OCI-LY7 (cell line): Measurements from ENCODE around the gene PACS1. TPM values are rescaled to one million over a fixed set of nuclear protein-coding genes. Genes with fewer than 3 reads are reported as not detected.

Experiments used
- BruUV-seq: library from RNA; stranded (reverse); fragments of 400-500 nt; replicated peaks from 2 replicates; lab custom pipeline; 2021; lab: Mats Ljungman, UMichigan
- CTCF ChIA-PET: fragments of 300-600 bp; sonication (Branson Sonifier 250); formaldehyde crosslinking; loops from one replicate; lab custom pipeline; 2022; ENCODE audit warnings: antibody characterized with exemption; ENCODE audit not compliant: unreplicated experiment; lab: Charles Lee
- POLR2A ChIA-PET: fragments of 300-600 bp; sonication (Branson Sonifier 250); formaldehyde crosslinking; loops from one replicate; lab custom pipeline; 2022; ENCODE audit warnings: antibody characterized with exemption; lab: Charles Lee
- DNase-seq: peaks from one replicate; pipeline ENCODE4 v3.0.0-alpha.2; 2015; ENCODE audit warnings: low spot score
- H2AFZ ChIP-seq: fragments of 200-600 bp; sonication (generic), shearing (Covaris generic); 2 replicates; pipeline ENCODE4 v1.6.1; 2014; ENCODE audit warnings: mild to moderate bottlenecking, antibody characterized with exemption, low read length, moderate library complexity
- H3K27ac ChIP-seq: fragments of 200-600 bp; sonication (generic); 2 replicates; pipeline ENCODE4 v1.5.1; 2014; ENCODE audit warnings: mixed run types, low read depth, mild to moderate bottlenecking, moderate library complexity, low read length, inconsistent platforms; ENCODE audit not compliant: poor library complexity, severe bottlenecking
- H3K36me3 ChIP-seq: fragments of 200-600 bp; sonication (generic); 2 replicates; pipeline ENCODE4 v1.6.1; 2014; ENCODE audit warnings: mild to moderate bottlenecking, antibody characterized with exemption, low read length, moderate library complexity, mixed read lengths; ENCODE audit not compliant: insufficient read depth
- H3K4me1 ChIP-seq: fragments of 200-600 bp; sonication (generic); 2 replicates; pipeline ENCODE4 v1.5.1; 2014; ENCODE audit warnings: mild to moderate bottlenecking, low read length; ENCODE audit not compliant: insufficient read depth, poor library complexity, severe bottlenecking
- H3K4me2 ChIP-seq: fragments of 200-600 bp; sonication (generic); 2 replicates; pipeline ENCODE4 v1.6.1; 2014; ENCODE audit warnings: mild to moderate bottlenecking, low read length
- H3K4me3 ChIP-seq: fragments of 200-600 bp; sonication (generic); 2 replicates; pipeline ENCODE4 v1.5.1; 2014; ENCODE audit warnings: mild to moderate bottlenecking, low read depth, low read length; ENCODE audit not compliant: poor library complexity, severe bottlenecking
- H3K79me2 ChIP-seq: fragments of 200-600 bp; sonication (generic); 2 replicates; pipeline ENCODE4 v1.6.1; 2016; ENCODE audit warnings: low read depth, mild to moderate bottlenecking, low read length, moderate library complexity, mixed read lengths; ENCODE audit not compliant: insufficient read depth
- H3K9me2 ChIP-seq: fragments of 200-600 bp; sonication (generic); 2 replicates; pipeline ENCODE4 v1.6.1; 2016; ENCODE audit warnings: mild to moderate bottlenecking, low read length, mixed read lengths; ENCODE audit not compliant: insufficient read depth
- H3K9me3 ChIP-seq: fragments of 200-600 bp; sonication (generic); 2 replicates; pipeline ENCODE4 v1.6.1; 2014; ENCODE audit warnings: mild to moderate bottlenecking, mixed run types, low read length, mixed read lengths
- H4K20me1 ChIP-seq: fragments of 200-600 bp; sonication (generic); 2 replicates; pipeline ENCODE4 v1.6.1; 2014; ENCODE audit warnings: mild to moderate bottlenecking, antibody characterized with exemption, low read length, moderate library complexity, mixed read lengths; ENCODE audit not compliant: insufficient read depth
- CTCF ChIP-seq: fragments of 200-600 bp; sonication (generic); conservative IDR thresholded peaks from 2 replicates; pipeline ENCODE4 v1.5.1; 2014; ENCODE audit warnings: mild to moderate bottlenecking, antibody characterized with exemption, low read length, moderate library complexity, mixed read lengths
- EZH2phosphoT487 ChIP-seq: fragments of 200-600 bp; sonication (generic); IDR thresholded peaks from 2 replicates; pipeline ENCODE4 v1.6.1; 2018; ENCODE audit warnings: low read depth, borderline replicate concordance, mild to moderate bottlenecking, mixed run types, antibody characterized with exemption, low read length, moderate library complexity, mixed read lengths
- intact Hi-C: fragments of 100-400 bp; cut with micrococcal nuclease; formaldehyde crosslinking; loops from one replicate; pipeline ENCODE4 v1.10.0; 2022; ENCODE audit not compliant: unreplicated experiment
- total RNA-seq, 2 experiments: library from RNA; depleted of rRNA in 1 of 2; stranded (reverse); fragments of >200 nt in 1 of 2; shearing (Covaris generic) in 1 of 2; gene quantifications; 2 replicates each; pipeline ENCODE4 v1.2.3, GENCODE V29; 2014 to 2022

The PACS1 gene
- total RNA-seq, 2 experiments from 2014 or later = 23.7 to 52.5 TPM

GRCh38 chr11:66277471-66278362 lies 207.6 kb downstream of the PACS1 start, which contains the start of gene CNIH2:
Gene CNIH2 (plus strand): TSS chr11:66278175. CDS start chr11:66278457, 282 bp downstream.
- DNase-seq = peak; percentile 37
- POLR2A ChIA-PET = no interaction called here
- peaks cover 20% of the 10 kb centered on the region for H3K4me1 ChIP-seq
- H3K9me2 ChIP-seq = no peaks in the 10 kb centered on the region
- H4K20me1 ChIP-seq = no peaks in the 10 kb centered on the region
- H3K79me2 ChIP-seq = no peaks in the 10 kb centered on the region
- CTCF ChIA-PET = no interaction called here
- BruUV-seq = no TSS peak
- TF ChIP-seq EZH2phosphoT487 = no peak
- TF ChIP-seq CTCF = no peak
- H2AFZ ChIP-seq = no peak within 1 kb of the TSS
- H3K27ac ChIP-seq = no peak within 1 kb of the TSS
- H3K9me3 ChIP-seq = no peaks in the 10 kb centered on the region
- peak within 1 kb of the TSS; percentile 39 for H3K4me3 ChIP-seq
- intact Hi-C loops = no loop called here
- peaks cover 30% of the 10 kb centered on the region for H3K36me3 ChIP-seq
- H3K4me2 ChIP-seq = peak within 1 kb of the TSS; percentile 61

GRCh38 chr11:66278363-66279091 lies 208.5 kb downstream of the PACS1 start:
- CTCF ChIA-PET = interaction anchor here (0.6 kb wide), 1 partner anchor 69 kb away, joined by 4 read pairs; no protein-coding TSS in a partner anchor
- POLR2A ChIA-PET = interaction anchor here (0.6 kb wide), 1 partner anchor 39 kb away, joined by 3 read pairs; no protein-coding TSS in a partner anchor
- no peak for DNase-seq
- Histone ChIP-seq H3K36me3 (peaks cover 25% of the 10 kb centered on the region; the same call in 1 of the 2 replicates), H3K79me2 (no peaks in the 10 kb centered on the region), H3K4me2 (peak overlapping the region; percentile 39; the same call in 1 of the 2 replicates), H3K4me3 (no peak overlapping the region), H3K4me1 (peaks cover 27% of the 10 kb centered on the region), H4K20me1 (no peaks in the 10 kb centered on the region), H3K9me3 (no peaks in the 10 kb centered on the region), H2AFZ (no peak overlapping the region), H3K27ac (no peak overlapping the region), H3K9me2 (no peaks in the 10 kb centered on the region)
- TF ChIP-seq EZH2phosphoT487 = no peak
- no peak for TF ChIP-seq CTCF
- BruUV-seq = no TSS peak
- intact Hi-C loops = no loop called here
